GM10266 (cell line): ENCODE results near the gene NKAIN4.

ENCODE experiments used
- DNase-seq: peaks from one replicate; pipeline ENCODE4 v3.0.0; 2012; ENCODE audit errors: extremely low spot score
- TF ChIP-seq, protein P1 (sequence below): IDR thresholded peaks from 2 replicates; pipeline ENCODE4 v1.5.1; 2012; ENCODE audit warnings: mild to moderate bottlenecking, low read depth; ENCODE audit not compliant: control insufficient read depth, insufficient read depth; ENCODE audit errors: missing control alignments

Gene NKAIN4

GRCh38 chr20:63190828-63191227 lies 63.4 kb downstream of the NKAIN4 start:
- TF ChIP-seq, protein P1, sequence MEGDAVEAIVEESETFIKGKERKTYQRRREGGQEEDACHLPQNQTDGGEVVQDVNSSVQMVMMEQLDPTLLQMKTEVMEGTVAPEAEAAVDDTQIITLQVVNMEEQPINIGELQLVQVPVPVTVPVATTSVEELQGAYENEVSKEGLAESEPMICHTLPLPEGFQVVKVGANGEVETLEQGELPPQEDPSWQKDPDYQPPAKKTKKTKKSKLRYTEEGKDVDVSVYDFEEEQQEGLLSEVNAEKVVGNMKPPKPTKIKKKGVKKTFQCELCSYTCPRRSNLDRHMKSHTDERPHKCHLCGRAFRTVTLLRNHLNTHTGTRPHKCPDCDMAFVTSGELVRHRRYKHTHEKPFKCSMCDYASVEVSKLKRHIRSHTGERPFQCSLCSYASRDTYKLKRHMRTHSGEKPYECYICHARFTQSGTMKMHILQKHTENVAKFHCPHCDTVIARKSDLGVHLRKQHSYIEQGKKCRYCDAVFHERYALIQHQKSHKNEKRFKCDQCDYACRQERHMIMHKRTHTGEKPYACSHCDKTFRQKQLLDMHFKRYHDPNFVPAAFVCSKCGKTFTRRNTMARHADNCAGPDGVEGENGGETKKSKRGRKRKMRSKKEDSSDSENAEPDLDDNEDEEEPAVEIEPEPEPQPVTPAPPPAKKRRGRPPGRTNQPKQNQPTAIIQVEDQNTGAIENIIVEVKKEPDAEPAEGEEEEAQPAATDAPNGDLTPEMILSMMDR, result no peak

More at GRCh38 chr20:63190828-63191227, 63.4 kb downstream of the NKAIN4 start:
- no peak for DNase-seq
